OCI-LY1 (cell line): ENCODE data around the gene SHISAL2B.
"Not testable (repeated sequence)": the region's sequence is repeated elsewhere in the genome, so short reads cannot be mapped to it uniquely, and the experiment has no call there.

Experiments used
- H2AFZ ChIP-seq: fragments of 200-600 bp; sonication (generic), shearing (Covaris generic); 2 replicates; pipeline ENCODE4 v1.6.0; 2014; ENCODE audit warnings: antibody characterized with exemption, mild to moderate bottlenecking, low read length
- H3F3A ChIP-seq: fragments of 200-600 bp; sonication (generic), shearing (Covaris generic); 2 replicates; pipeline ENCODE4 v1.6.0; 2014; ENCODE audit warnings: mild to moderate bottlenecking, antibody characterized with exemption, low read length, moderate library complexity; ENCODE audit not compliant: insufficient read depth
- H3K27ac ChIP-seq: fragments of 200-600 bp; sonication (generic); 2 replicates; pipeline ENCODE4 v1.5.1; 2014; ENCODE audit warnings: low read length, mixed run types, mild to moderate bottlenecking, low read depth; ENCODE audit not compliant: poor library complexity, severe bottlenecking
- H3K27me3 ChIP-seq: fragments of 200-600 bp; sonication (generic); 2 replicates; pipeline ENCODE4 v1.6.0; 2014; ENCODE audit warnings: antibody characterized with exemption, mild to moderate bottlenecking, low read length, moderate library complexity; ENCODE audit not compliant: insufficient read depth
- H3K36me3 ChIP-seq: fragments of 200-600 bp; sonication (generic); 2 replicates; pipeline ENCODE4 v1.6.1; 2014; ENCODE audit warnings: mild to moderate bottlenecking, antibody characterized with exemption, low read length, moderate library complexity, mixed read lengths; ENCODE audit not compliant: insufficient read depth
- H3K4me1 ChIP-seq: fragments of 200-600 bp; sonication (generic); 2 replicates; pipeline ENCODE4 v1.5.1; 2014; ENCODE audit warnings: mild to moderate bottlenecking, low read length, moderate library complexity; ENCODE audit not compliant: insufficient read depth, severe bottlenecking
- H3K4me2 ChIP-seq: fragments of 200-600 bp; sonication (generic), shearing (Covaris generic); 2 replicates; pipeline ENCODE4 v1.6.1; 2014; ENCODE audit warnings: low read length
- H3K4me3 ChIP-seq: fragments of 200-600 bp; sonication (generic); 2 replicates; pipeline ENCODE4 v1.5.1; 2014; ENCODE audit warnings: low read length, low read depth, mild to moderate bottlenecking, mixed read lengths; ENCODE audit not compliant: poor library complexity, severe bottlenecking
- H3K79me2 ChIP-seq: fragments of 200-600 bp; shearing (Covaris generic); 2 replicates; pipeline ENCODE4 v1.6.1; 2016; ENCODE audit warnings: mixed run types, low read length, mixed read lengths; ENCODE audit not compliant: insufficient read depth
- H3K9ac ChIP-seq: fragments of 200-600 bp; sonication (generic), shearing (Covaris generic); 2 replicates; pipeline ENCODE4 v1.6.1; 2014; ENCODE audit warnings: mild to moderate bottlenecking, low read length, mixed read lengths
- H3K9me2 ChIP-seq: fragments of 200-600 bp; sonication (generic), shearing (Covaris generic); 2 replicates; pipeline ENCODE4 v1.6.1; 2014; ENCODE audit warnings: low read depth, mild to moderate bottlenecking, low read length, mixed read lengths
- H3K9me3 ChIP-seq: fragments of 200-600 bp; shearing (Covaris generic); 2 replicates; pipeline ENCODE4 v1.6.1; 2014; ENCODE audit warnings: low read length, mixed read lengths
- H4K20me1 ChIP-seq: fragments of 200-600 bp; sonication (generic), shearing (Covaris generic); 2 replicates; pipeline ENCODE4 v1.6.0; 2016; ENCODE audit warnings: mild to moderate bottlenecking, low read length; ENCODE audit not compliant: insufficient read depth
- CTCF ChIP-seq: fragments of 200-600 bp; sonication (generic), shearing (Covaris generic); IDR thresholded peaks from 2 replicates; pipeline ENCODE4 v1.5.1; 2017; ENCODE audit warnings: mild to moderate bottlenecking, antibody characterized with exemption, low read length, moderate library complexity, mixed read lengths
- EZH2 ChIP-seq: fragments of 200-600 bp; sonication (generic), shearing (Covaris generic); IDR thresholded peaks from 2 replicates; pipeline ENCODE4 v1.8.0; 2017; ENCODE audit warnings: borderline replicate concordance, mixed run types, mild to moderate bottlenecking, antibody characterized with exemption, low read length, moderate library complexity, mixed read lengths

Gene SHISAL2B

GRCh38 chr5:64693636-64694035, 3.3 kb downstream of the SHISAL2B start:
- H3K4me3 ChIP-seq = no peak overlapping the region
- H3K36me3 ChIP-seq = no peaks in the 10 kb centered on the region
- TF ChIP-seq EZH2 = no peak
- no peaks in the 10 kb centered on the region for H3F3A ChIP-seq
- H3K9ac ChIP-seq = no peak overlapping the region
- peaks cover 2% of the 10 kb centered on the region; the same call in 1 of the 2 replicates for H3K9me3 ChIP-seq
- H3K4me1 ChIP-seq = no peaks in the 10 kb centered on the region
- no peaks in the 10 kb centered on the region for H4K20me1 ChIP-seq
- no peaks in the 10 kb centered on the region for H3K79me2 ChIP-seq
- no peaks in the 10 kb centered on the region for H3K9me2 ChIP-seq
- H3K27ac ChIP-seq = no peak overlapping the region
- no peak overlapping the region for H3K4me2 ChIP-seq
- no peak overlapping the region for H2AFZ ChIP-seq
- H3K27me3 ChIP-seq = no peaks in the 10 kb centered on the region

GRCh38 chr5:64696414-64696813, 6.1 kb downstream of the SHISAL2B start:
- not testable (repeated sequence) for H3K27me3 ChIP-seq, H3K9me3 ChIP-seq, H3K9ac ChIP-seq, H4K20me1 ChIP-seq, H2AFZ ChIP-seq, H3K27ac ChIP-seq, H3K79me2 ChIP-seq, H3F3A ChIP-seq, H3K36me3 ChIP-seq, H3K9me2 ChIP-seq, H3K4me1 ChIP-seq, H3K4me2 ChIP-seq, H3K4me3 ChIP-seq

GRCh38 chr5:64700765-64701164, 10.5 kb downstream of the SHISAL2B start:
- Histone ChIP-seq H3K79me2 (no peaks in the 10 kb centered on the region), H3K9me2 (no peaks in the 10 kb centered on the region), H3K36me3 (no peaks in the 10 kb centered on the region), H3K9me3 (peaks cover 2% of the 10 kb centered on the region; the same call in 1 of the 2 replicates), H3F3A (no peaks in the 10 kb centered on the region), H2AFZ (no peak overlapping the region), H3K27ac (no peak overlapping the region), H3K4me2 (no peak overlapping the region), H3K9ac (no peak overlapping the region), H3K4me3 (no peak overlapping the region), H3K27me3 (no peaks in the 10 kb centered on the region), H3K4me1 (no peaks in the 10 kb centered on the region), H4K20me1 (no peaks in the 10 kb centered on the region)
- no peak for TF ChIP-seq EZH2
- no peak for TF ChIP-seq CTCF

- not testable (repeated sequence) for H3K27me3 ChIP-seq, H3F3A ChIP-seq, H3K4me3 ChIP-seq, H3K9ac ChIP-seq, H3K9me2 ChIP-seq, H4K20me1 ChIP-seq, H3K4me1 ChIP-seq, H2AFZ ChIP-seq, H3K9me3 ChIP-seq, H3K36me3 ChIP-seq, H3K27ac ChIP-seq, H3K79me2 ChIP-seq, H3K4me2 ChIP-seq
These were observed 15.8 kb downstream of the SHISAL2B start for GRCh38 chr5:64706074-64706473.

GRCh38 chr5:64707191-64707590, 16.9 kb downstream of the SHISAL2B start:
- Histone ChIP-seq H3K4me3 (no peak overlapping the region), H2AFZ (no peak overlapping the region), H3K4me1 (no peaks in the 10 kb centered on the region), H3F3A (no peaks in the 10 kb centered on the region), H3K9ac (no peak overlapping the region), H3K9me2 (no peaks in the 10 kb centered on the region), H3K79me2 (no peaks in the 10 kb centered on the region), H3K9me3 (no peaks in the 10 kb centered on the region), H3K4me2 (no peak overlapping the region), H3K36me3 (no peaks in the 10 kb centered on the region), H4K20me1 (no peaks in the 10 kb centered on the region), H3K27ac (no peak overlapping the region), H3K27me3 (no peaks in the 10 kb centered on the region)
- no peak for TF ChIP-seq EZH2
- TF ChIP-seq CTCF = no peak

GRCh38 chr5:64714495-64714894, 24.2 kb downstream of the SHISAL2B start:
- not testable (repeated sequence) for H3K4me1 ChIP-seq, H3K27ac ChIP-seq, H3K4me2 ChIP-seq, H3K36me3 ChIP-seq, H3K9me3 ChIP-seq, H3K9me2 ChIP-seq, H3K9ac ChIP-seq, H3K27me3 ChIP-seq, H3K4me3 ChIP-seq, H2AFZ ChIP-seq, H3F3A ChIP-seq, H3K79me2 ChIP-seq, H4K20me1 ChIP-seq
